Neuronal stem cell (in vitro differentiated cells): ENCODE results near the gene MXD3.
A peak's percentile ranks its signal among the peaks of the same experiment; 100 is the strongest.

Experiments
- DNase-seq: peaks from one replicate; pipeline ENCODE4 v3.0.0-alpha.2; 2013; ENCODE audit warnings: low spot score
- H2AFZ ChIP-seq: one replicate; pipeline ENCODE4 v1.6.1; 2013; ENCODE audit warnings: mild to moderate bottlenecking, low read length, inconsistent platforms
- H2AK5ac ChIP-seq: 2 replicates; pipeline ENCODE4 v1.6.1; 2013; ENCODE audit warnings: low read depth, mild to moderate bottlenecking, inconsistent platforms, low read length, moderate library complexity, mixed read lengths
- H2BK120ac ChIP-seq: 2 replicates; pipeline ENCODE4 v1.6.1; 2013; ENCODE audit warnings: low read depth, mild to moderate bottlenecking, inconsistent platforms, low read length, moderate library complexity, mixed read lengths
- H2BK12ac ChIP-seq: one replicate; pipeline ENCODE4 v1.6.1; 2013; ENCODE audit warnings: low read length, inconsistent platforms
- H2BK15ac ChIP-seq: 2 replicates; pipeline ENCODE4 v1.6.1; 2013; ENCODE audit warnings: mild to moderate bottlenecking, low read length, inconsistent platforms, mixed read lengths
- H2BK5ac ChIP-seq: one replicate; pipeline ENCODE4 v1.6.1; 2013; ENCODE audit warnings: inconsistent platforms, mild to moderate bottlenecking, low read length, moderate library complexity
- H3K14ac ChIP-seq: one replicate; pipeline ENCODE4 v1.6.1; 2013; ENCODE audit warnings: low read length, inconsistent platforms
- H3K18ac ChIP-seq: 2 replicates; pipeline ENCODE4 v1.6.1; 2013; ENCODE audit warnings: low read length, inconsistent platforms
- H3K23ac ChIP-seq: 2 replicates; pipeline ENCODE4 v1.6.1; 2013; ENCODE audit warnings: low read depth, mild to moderate bottlenecking, mixed read lengths, low read length, inconsistent platforms; ENCODE audit not compliant: poor library complexity
- H3K27ac ChIP-seq: replicated peaks from 3 replicates; pipeline ENCODE4 v1.5.1; 2013; ENCODE audit warnings: low read length, inconsistent platforms
- H3K27me3 ChIP-seq, 3 experiments: 2 replicates each; pipeline ENCODE4 v1.6.1; 2013; ENCODE audit warnings: low read length in 3 of 3, mild to moderate bottlenecking in 2 of 3, inconsistent platforms in 1 of 3, low read depth in 1 of 3, mixed read lengths in 1 of 3, moderate library complexity in 1 of 3; ENCODE audit not compliant: control insufficient read depth in 3 of 3, insufficient read depth in 3 of 3
- H3K36me3 ChIP-seq, 2 donors: replicated peaks in 1 of 2; 2 replicates each; pipeline ENCODE4 v1.6.1; 2013; ENCODE audit warnings: low read length in 2 of 2; ENCODE audit not compliant: control insufficient read depth in 2 of 2, insufficient read depth in 2 of 2
- H3K4ac ChIP-seq: 2 replicates; pipeline ENCODE4 v1.6.1; 2013; ENCODE audit warnings: inconsistent platforms, mild to moderate bottlenecking, low read length, moderate library complexity
- H3K4me1 ChIP-seq, 2 donors: 1 replicate in 1 of 2; 2 replicates in 1 of 2; pipeline ENCODE4 v1.6.1; 2013; ENCODE audit warnings: low read length in 2 of 2, low read depth in 1 of 2; ENCODE audit not compliant: control insufficient read depth in 2 of 2, insufficient read depth in 1 of 2
- H3K4me2 ChIP-seq: one replicate; pipeline ENCODE4 v1.6.1; 2013; ENCODE audit warnings: mild to moderate bottlenecking, low read length, inconsistent platforms; ENCODE audit not compliant: insufficient read depth, poor library complexity, severe bottlenecking
- H3K4me3 ChIP-seq, 2 donors: 2 replicates each; pipeline ENCODE4 v1.5.1; 2013; ENCODE audit warnings: low read length in 2 of 2, mild to moderate bottlenecking in 2 of 2, inconsistent platforms in 1 of 2, moderate library complexity in 1 of 2
- H3K79me1 ChIP-seq: one replicate; pipeline ENCODE4 v1.6.1; 2013; ENCODE audit warnings: low read depth, mild to moderate bottlenecking, inconsistent platforms, low read length, moderate library complexity
- H3K9ac ChIP-seq: one replicate; pipeline ENCODE4 v1.6.1; 2013; ENCODE audit warnings: mild to moderate bottlenecking, low read depth, low read length, inconsistent platforms; ENCODE audit not compliant: poor library complexity
- H3K9me3 ChIP-seq, 2 donors: replicated peaks in 1 of 2; 2 replicates each; pipeline versions ENCODE3 to v1.6.1; 2013; ENCODE audit warnings: low read length in 2 of 2, mild to moderate bottlenecking in 2 of 2, inconsistent platforms in 1 of 2, low read depth in 1 of 2, mixed read lengths in 1 of 2, moderate library complexity in 1 of 2; ENCODE audit not compliant: control insufficient read depth in 2 of 2, insufficient read depth in 1 of 2
- H4K8ac ChIP-seq: one replicate; pipeline ENCODE4 v1.6.1; 2013; ENCODE audit warnings: low read depth, mild to moderate bottlenecking, inconsistent platforms, low read length, moderate library complexity
- H4K91ac ChIP-seq: one replicate; pipeline ENCODE4 v1.6.1; 2013; ENCODE audit warnings: low read length, low read depth, mild to moderate bottlenecking, inconsistent platforms; ENCODE audit not compliant: poor library complexity
- WGBS, 2 donors: extraction: QIAGEN DNeasy Blood & Tissue Kit; methylation state at CpG; one replicate each; pipeline ENCODE4 v1.1.7; 2013; ENCODE audit warnings: missing lambda C conversion rate in 2 of 2, mixed read lengths in 1 of 2; ENCODE audit not compliant: insufficient read length in 2 of 2, insufficient replicate concordance in 1 of 2; ENCODE audit errors: extremely low coverage in 2 of 2; 5-methylcytosine and 5-hydroxymethylcytosine counted together

MXD3 gene

GRCh38 chr5:177301503-177302165, 10.1 kb downstream of the MXD3 start:
- Histone ChIP-seq H4K8ac (no peak overlapping the region), H2AK5ac (no peak overlapping the region), H3K4ac (no peak overlapping the region), H3K9ac (no peak overlapping the region), H3K18ac (no peak overlapping the region), H3K4me1 (peaks cover 9 to 14% of the 10 kb centered on the region in 2 donors), H3K4me3 (peak overlapping the region in 1 of 2 donors; percentile 100), H2BK15ac (no peak overlapping the region), H3K79me1 (peaks cover 8% of the 10 kb centered on the region), H3K27ac (no peak overlapping the region), H2BK12ac (no peak overlapping the region), H4K91ac (no peak overlapping the region), H2AFZ (no peak overlapping the region), H2BK5ac (no peak overlapping the region), H3K23ac (peak overlapping the region; percentile 5), H3K14ac (no peak overlapping the region), H3K36me3 (peaks cover 22 to 43% of the 10 kb centered on the region in 2 donors), H3K9me3 (no peaks in the 10 kb centered on the region), H2BK120ac (no peak overlapping the region), H3K27me3 (peaks cover 0 to 6% (median 0%) of the 10 kb centered on the region in 3 experiments), H3K4me2 (no peak overlapping the region)
- DNase-seq, result no peak
- no CpG with 5 or more reads among the region's 7 CpGs for WGBS, 2 donors

- Histone ChIP-seq H3K79me1 (peaks cover 8% of the 10 kb centered on the region), H3K4me2 (no peak overlapping the region), H3K23ac (no peak overlapping the region), H3K36me3 (peaks cover 21 to 36% of the 10 kb centered on the region in 2 donors), H3K9ac (no peak overlapping the region), H2AFZ (no peak overlapping the region), H3K4me3 (no peak overlapping the region), H4K8ac (no peak overlapping the region), H3K4ac (no peak overlapping the region), H4K91ac (no peak overlapping the region), H2AK5ac (no peak overlapping the region), H3K27ac (no peak overlapping the region), H2BK5ac (no peak overlapping the region), H3K27me3 (peaks cover 0 to 6% (median 0%) of the 10 kb centered on the region in 3 experiments), H2BK12ac (no peak overlapping the region), H3K14ac (no peak overlapping the region), H3K18ac (no peak overlapping the region), H3K4me1 (peaks cover 9 to 14% of the 10 kb centered on the region in 2 donors), H2BK15ac (no peak overlapping the region), H3K9me3 (no peaks in the 10 kb centered on the region), H2BK120ac (no peak overlapping the region)
- WGBS, 2 donors, result no CpG with 5 or more reads among the region's 2 CpGs
- DNase-seq, result no peak
Measured at GRCh38 chr5:177300951-177301350, 10.7 kb downstream of the MXD3 start.

- no peak overlapping the region for H3K9ac ChIP-seq
- no peak overlapping the region for H3K18ac ChIP-seq
- H4K8ac ChIP-seq, result no peak overlapping the region
- no peaks in the 10 kb centered on the region for H3K9me3 ChIP-seq
- H2BK15ac ChIP-seq, result no peak overlapping the region
- H2BK12ac ChIP-seq, result no peak overlapping the region
- H4K91ac ChIP-seq, result no peak overlapping the region
- H3K14ac ChIP-seq, result no peak overlapping the region
- no peak overlapping the region for H2AFZ ChIP-seq
- peaks cover 24 to 30% of the 10 kb centered on the region in 2 donors for H3K36me3 ChIP-seq
- DNase-seq, result no peak
- peaks cover 0 to 6% (median 4%) of the 10 kb centered on the region in 3 experiments for H3K27me3 ChIP-seq
- H3K27ac ChIP-seq, result no peak overlapping the region
- no peak overlapping the region for H3K4ac ChIP-seq
- no peak overlapping the region for H2AK5ac ChIP-seq
- no CpG with 5 or more reads among the region's 4 CpGs for WGBS, 2 donors
- H2BK5ac ChIP-seq, result no peak overlapping the region
- no peak overlapping the region for H3K4me3 ChIP-seq
- peaks cover 8% of the 10 kb centered on the region for H3K79me1 ChIP-seq
- peaks cover 9 to 14% of the 10 kb centered on the region in 2 donors for H3K4me1 ChIP-seq
- H2BK120ac ChIP-seq, result no peak overlapping the region
- H3K4me2 ChIP-seq, result no peak overlapping the region
- no peak overlapping the region for H3K23ac ChIP-seq
Measured at GRCh38 chr5:177300236-177300880, 11.3 kb downstream of the MXD3 start.

- Histone ChIP-seq H3K9me3 (no peaks in the 10 kb centered on the region), H2AFZ (no peak overlapping the region), H3K79me1 (peaks cover 8% of the 10 kb centered on the region), H4K8ac (no peak overlapping the region), H3K14ac (no peak overlapping the region), H3K4me2 (no peak overlapping the region), H2BK120ac (no peak overlapping the region), H2BK5ac (no peak overlapping the region), H2AK5ac (no peak overlapping the region), H3K18ac (no peak overlapping the region), H3K36me3 (peaks cover 24 to 26% of the 10 kb centered on the region in 2 donors), H3K23ac (peak overlapping the region; percentile 25), H3K27me3 (peaks cover 0 to 6% (median 6%) of the 10 kb centered on the region in 3 experiments), H2BK12ac (no peak overlapping the region), H3K9ac (no peak overlapping the region), H3K27ac (no peak overlapping the region), H2BK15ac (no peak overlapping the region), H4K91ac (no peak overlapping the region), H3K4me1 (peaks cover 6 to 11% of the 10 kb centered on the region in 2 donors), H3K4me3 (no peak overlapping the region), H3K4ac (no peak overlapping the region)
- no peak for DNase-seq
- WGBS, 2 donors, result no CpG with 5 or more reads among the region's 9 CpGs
Measured at GRCh38 chr5:177299697-177300096, 12.0 kb downstream of the MXD3 start.
